CD8-positive, alpha-beta memory T cell (primary cell): ENCODE measurements around the gene GAB2. TPM values are rescaled to one million over a fixed set of nuclear protein-coding genes. Genes with fewer than 3 reads are reported as not detected.
A peak's percentile ranks its signal among the peaks of the same experiment; 100 is the strongest.

Experiments used
- CTCF ChIA-PET: fragments of 350-600 bp; sonication (Branson Sonifier 250); formaldehyde crosslinking; loops from one replicate; lab custom pipeline; 2021; ENCODE audit warnings: antibody characterized with exemption; lab: Charles Lee
- POLR2A ChIA-PET: fragments of 350-600 bp; sonication (Branson Sonifier 250); formaldehyde crosslinking; loops from one replicate; lab custom pipeline; 2021; ENCODE audit warnings: antibody characterized with exemption; lab: Charles Lee
- DNase-seq, 5 donors: peaks; one replicate each; pipeline versions ENCODE4 v3.0.0 to v3.0.0-alpha.2; 2020 to 2022; ENCODE audit warnings: mixed read lengths in 1 of 5
- H3K27ac ChIP-seq: one replicate; pipeline ENCODE4 v1.7.0; 2013; ENCODE audit warnings: low read depth, mild to moderate bottlenecking, low read length, moderate library complexity
- H3K27me3 ChIP-seq: 2 replicates; pipeline ENCODE4 v1.7.0; 2013; ENCODE audit warnings: low read length, mild to moderate bottlenecking; ENCODE audit not compliant: insufficient read depth, poor library complexity, severe bottlenecking
- H3K36me3 ChIP-seq: 2 replicates; pipeline ENCODE4 v1.7.0; 2013; ENCODE audit warnings: mild to moderate bottlenecking, low read length, moderate library complexity; ENCODE audit not compliant: insufficient read depth
- H3K4me1 ChIP-seq: 2 replicates; pipeline ENCODE4 v1.7.0; 2013; ENCODE audit warnings: mild to moderate bottlenecking, low read length, moderate library complexity; ENCODE audit not compliant: insufficient read depth
- H3K4me3 ChIP-seq: 2 replicates; pipeline ENCODE4 v1.7.0; 2013; ENCODE audit warnings: mild to moderate bottlenecking, low read length
- H3K9me3 ChIP-seq: 2 replicates; pipeline ENCODE4 v1.7.0; 2013; ENCODE audit warnings: mild to moderate bottlenecking, low read length
- H3K27ac Mint-ChIP-seq, 8 donors: one replicate each; pipeline ENCODE4 v1.8.0; 2020 to 2021; ENCODE audit warnings: mixed read lengths in 8 of 8, mild to moderate bottlenecking in 6 of 8, inconsistent platforms in 3 of 8, moderate library complexity in 3 of 8
- H3K27me3 Mint-ChIP-seq, 2 donors: one replicate each; pipeline ENCODE4 v1.8.0; 2020 to 2021; ENCODE audit warnings: mixed read lengths in 2 of 2, mild to moderate bottlenecking in 1 of 2, moderate library complexity in 1 of 2
- H3K36me3 Mint-ChIP-seq, 3 donors: one replicate each; pipeline ENCODE4 v1.8.0; 2020 to 2021; ENCODE audit warnings: mixed read lengths in 3 of 3, inconsistent platforms in 1 of 3, mild to moderate bottlenecking in 1 of 3
- H3K4me1 Mint-ChIP-seq, 3 donors: one replicate each; pipeline ENCODE4 v1.8.0; 2020 to 2021; ENCODE audit warnings: mixed read lengths in 3 of 3, inconsistent platforms in 1 of 3, mild to moderate bottlenecking in 1 of 3
- H3K4me3 Mint-ChIP-seq, 7 donors: one replicate each; pipeline ENCODE4 v1.8.0; 2020 to 2021; ENCODE audit warnings: mixed read lengths in 7 of 7, mild to moderate bottlenecking in 6 of 7, moderate library complexity in 4 of 7, inconsistent platforms in 2 of 7
- H3K9me3 Mint-ChIP-seq, 5 donors: one replicate each; pipeline ENCODE4 v1.8.0; 2020 to 2022; ENCODE audit warnings: mixed read lengths in 5 of 5, mild to moderate bottlenecking in 3 of 5, moderate library complexity in 2 of 5, inconsistent platforms in 1 of 5
- polyA plus RNA-seq: library from polyadenylated mRNA; unstranded; fragments of 300-500 nt; fragmentation: Illumina TruSeq; gene quantifications from one replicate; pipeline ENCODE4 v1.2.3, GENCODE V29; 2021
- total RNA-seq, 2 experiments: library from RNA; stranded (reverse); gene quantifications; one replicate each; pipeline ENCODE4 v1.2.3, GENCODE V29; 2021

Gene GAB2
- total and polyA plus RNA-seq, 3 experiments from 2014 or later, result 2.9 to 4.3 TPM; not detected in 1

DNA sequence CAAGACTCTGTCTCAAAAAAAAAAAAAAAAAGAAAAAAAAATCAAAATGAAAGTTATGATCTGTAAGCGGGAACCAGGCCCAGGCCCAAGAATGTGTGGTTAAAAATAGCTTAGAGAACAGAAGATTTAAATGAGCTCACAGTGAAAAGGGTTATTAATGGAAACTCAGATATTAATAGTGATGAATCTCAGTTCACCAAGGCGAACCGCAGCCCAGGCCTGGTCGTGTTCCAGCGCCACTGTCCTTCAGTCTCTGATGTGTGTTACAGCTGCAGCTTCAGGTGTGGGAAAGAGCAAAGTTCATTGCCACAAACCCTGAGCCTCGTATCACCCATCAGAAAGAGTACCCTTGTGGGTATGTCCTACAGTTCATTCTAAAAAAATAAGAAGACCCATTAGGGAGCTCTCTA is 107.1 kb downstream of the GAB2 start:
- Histone ChIP-seq H3K9me3 (no peaks in the 10 kb centered on the region), H3K4me3 (no peak overlapping the region), H3K27ac (no peak overlapping the region), H3K27me3 (no peaks in the 10 kb centered on the region), H3K36me3 (no peaks in the 10 kb centered on the region), H3K4me1 (no peaks in the 10 kb centered on the region)
- H3K9me3 Mint-ChIP-seq, result no peaks in the 10 kb centered on the region
- H3K4me1 Mint-ChIP-seq, result peaks cover 0 to 4% (median 0%) of the 10 kb centered on the region in 3 donors
- CTCF ChIA-PET, result no interaction called here
- POLR2A ChIA-PET, result no interaction called here
- H3K36me3 Mint-ChIP-seq, result no peaks in the 10 kb centered on the region
- no peak overlapping the region for H3K4me3 Mint-ChIP-seq
- H3K27me3 Mint-ChIP-seq, result peaks cover 0 to 3% of the 10 kb centered on the region in 2 donors
- H3K27ac Mint-ChIP-seq, result no peak overlapping the region
- DNase-seq, result no peak

DNA sequence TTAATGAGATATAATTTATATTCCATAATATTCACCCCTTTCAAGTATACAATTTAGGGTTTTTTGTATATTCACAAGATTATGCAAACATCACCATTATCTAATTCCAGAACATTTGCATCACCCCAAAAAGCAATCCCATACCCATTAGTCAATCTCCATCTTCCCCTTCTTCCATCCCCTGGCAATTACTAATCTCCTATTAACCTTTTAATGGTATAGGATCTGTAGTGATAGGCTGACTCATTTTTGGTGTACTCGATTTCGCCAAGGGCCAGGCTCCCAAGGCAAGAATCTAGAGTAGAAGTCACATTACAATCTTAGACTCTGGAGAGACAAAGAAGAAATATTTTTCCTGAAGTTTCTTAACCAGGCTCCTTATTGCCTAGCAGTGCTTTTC is 113.4 kb downstream of the GAB2 start:
- no peak for DNase-seq
- H3K4me1 ChIP-seq, result no peaks in the 10 kb centered on the region
- H3K9me3 ChIP-seq, result no peaks in the 10 kb centered on the region
- Mint-ChIP-seq H3K27ac (no peak overlapping the region), H3K27me3 (peaks cover 0 to 6% of the 10 kb centered on the region in 2 donors), H3K4me3 (no peak overlapping the region), H3K36me3 (no peaks in the 10 kb centered on the region), H3K4me1 (no peaks in the 10 kb centered on the region), H3K9me3 (no peaks in the 10 kb centered on the region)
- ChIA-PET CTCF (no interaction called here), POLR2A (no interaction called here)
- no peak overlapping the region for H3K27ac ChIP-seq
- H3K27me3 ChIP-seq, result no peaks in the 10 kb centered on the region
- no peak overlapping the region for H3K4me3 ChIP-seq
- no peaks in the 10 kb centered on the region for H3K36me3 ChIP-seq

DNA sequence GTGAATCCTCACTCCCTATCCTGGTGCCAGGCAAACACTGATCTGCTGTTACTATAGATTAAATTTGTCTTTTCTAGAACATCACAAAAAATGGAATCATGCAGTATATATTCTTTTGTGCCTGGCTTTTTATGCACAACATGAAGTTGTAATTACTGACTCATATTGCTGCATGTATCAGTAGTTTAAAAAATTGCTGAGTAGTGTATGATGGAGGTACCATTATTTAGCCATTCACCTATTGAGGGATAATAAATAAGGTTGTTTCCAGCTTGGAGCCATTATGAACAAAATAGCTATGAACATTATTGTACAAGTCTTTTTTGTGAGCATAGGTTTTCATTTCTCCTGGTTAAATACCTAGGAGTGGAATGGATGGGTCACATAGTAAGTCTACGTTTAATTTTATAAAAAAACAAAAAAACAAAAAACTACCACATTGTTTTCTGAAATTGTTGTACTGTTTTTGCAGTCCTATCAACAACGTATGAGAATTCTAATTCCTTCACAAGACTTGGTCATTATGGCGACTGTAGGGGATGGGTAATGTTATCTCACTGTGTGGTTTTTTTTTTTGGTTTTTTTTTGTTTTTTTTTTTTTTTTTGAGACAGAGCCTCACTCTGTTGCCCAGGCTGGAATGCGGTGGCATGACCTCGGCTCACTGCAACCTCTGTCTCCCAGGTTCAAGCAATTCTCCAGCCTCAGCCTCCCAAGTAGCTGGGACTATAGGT is 117.3 kb downstream of the GAB2 start:
- Mint-ChIP-seq H3K4me1 (no peaks in the 10 kb centered on the region), H3K9me3 (no peaks in the 10 kb centered on the region), H3K4me3 (no peak overlapping the region), H3K27me3 (peaks cover 0 to 6% of the 10 kb centered on the region in 2 donors), H3K36me3 (no peaks in the 10 kb centered on the region), H3K27ac (no peak overlapping the region)
- no peaks in the 10 kb centered on the region for H3K36me3 ChIP-seq
- H3K27ac ChIP-seq, result no peak overlapping the region
- no peaks in the 10 kb centered on the region for H3K4me1 ChIP-seq
- no peaks in the 10 kb centered on the region for H3K27me3 ChIP-seq
- ChIA-PET CTCF (no interaction called here), POLR2A (no interaction called here)
- DNase-seq, result no peak
- no peak overlapping the region for H3K4me3 ChIP-seq
- H3K9me3 ChIP-seq, result no peaks in the 10 kb centered on the region

DNA sequence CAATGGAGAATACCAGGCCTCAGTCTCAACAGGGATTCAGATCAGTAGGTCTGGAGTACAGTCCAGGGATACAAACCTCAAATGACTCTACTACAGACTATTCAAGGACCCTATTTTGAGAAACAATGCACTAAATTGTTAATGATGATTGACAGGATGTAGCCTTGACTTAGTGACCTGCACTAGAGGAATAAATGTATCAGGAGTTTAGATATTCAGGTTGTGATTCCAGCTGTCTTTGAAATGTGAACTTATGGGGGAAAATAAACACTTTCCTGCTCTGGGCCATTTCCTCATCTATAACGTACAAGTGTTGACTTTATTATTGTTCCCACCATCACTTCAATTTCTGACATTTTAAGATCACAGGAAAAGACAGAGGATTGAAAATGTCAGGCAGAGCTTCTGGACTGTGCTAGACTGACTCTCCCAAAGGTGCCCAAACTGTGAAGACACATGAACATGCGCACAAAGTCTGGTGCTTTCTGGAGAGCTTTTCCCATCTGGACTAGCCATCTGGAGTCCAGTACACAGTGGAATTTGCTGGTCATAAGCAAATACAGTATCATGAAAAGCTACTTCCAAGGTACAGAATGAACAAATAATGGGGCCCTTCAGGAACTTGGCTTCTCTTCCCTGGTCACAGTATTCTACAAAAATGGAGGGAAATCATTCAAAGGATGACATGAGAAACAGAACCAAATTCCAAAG is 118.5 kb downstream of the GAB2 start:
- H3K4me3 Mint-ChIP-seq, result no peak overlapping the region
- H3K36me3 ChIP-seq, result no peaks in the 10 kb centered on the region
- DNase-seq, result no peak
- H3K27me3 ChIP-seq, result no peaks in the 10 kb centered on the region
- H3K36me3 Mint-ChIP-seq, result no peaks in the 10 kb centered on the region
- no peaks in the 10 kb centered on the region for H3K9me3 ChIP-seq
- H3K27me3 Mint-ChIP-seq, result peaks cover 0 to 6% of the 10 kb centered on the region in 2 donors
- H3K27ac Mint-ChIP-seq, result no peak overlapping the region
- ChIA-PET POLR2A (no interaction called here), CTCF (no interaction called here)
- no peaks in the 10 kb centered on the region for H3K9me3 Mint-ChIP-seq
- H3K4me1 ChIP-seq, result no peaks in the 10 kb centered on the region
- H3K4me3 ChIP-seq, result no peak overlapping the region
- H3K4me1 Mint-ChIP-seq, result no peaks in the 10 kb centered on the region
- H3K27ac ChIP-seq, result no peak overlapping the region

DNA sequence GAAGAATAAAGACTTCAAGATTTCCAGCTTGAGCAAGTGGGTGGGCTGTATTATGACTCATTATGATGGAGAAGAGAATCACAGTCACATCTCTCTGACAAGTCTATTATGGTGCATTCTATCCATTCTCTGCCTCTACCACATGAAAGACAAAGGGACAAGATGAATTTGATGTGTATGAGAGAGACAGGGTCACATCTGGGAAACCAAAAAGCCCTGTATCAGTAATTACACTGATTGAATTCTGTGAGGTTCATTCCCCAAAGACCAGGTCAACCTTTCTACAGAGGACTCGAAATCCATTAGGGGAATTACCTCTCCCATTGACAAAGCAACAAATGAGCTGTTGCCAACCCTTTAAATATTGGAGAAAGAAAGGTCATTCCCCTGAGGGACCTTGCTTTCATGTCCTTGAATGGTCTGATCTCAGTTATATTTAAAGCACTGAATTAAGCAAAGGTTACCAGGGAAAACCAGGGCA is 119.3 kb downstream of the GAB2 start:
- peaks cover 0 to 6% of the 10 kb centered on the region in 2 donors for H3K27me3 Mint-ChIP-seq
- POLR2A ChIA-PET, result no interaction called here
- no peak overlapping the region for H3K27ac ChIP-seq
- H3K4me1 ChIP-seq, result no peaks in the 10 kb centered on the region
- H3K27me3 ChIP-seq, result no peaks in the 10 kb centered on the region
- H3K27ac Mint-ChIP-seq, result no peak overlapping the region
- no peak for DNase-seq
- CTCF ChIA-PET, result no interaction called here
- H3K36me3 ChIP-seq, result no peaks in the 10 kb centered on the region
- H3K9me3 Mint-ChIP-seq, result peaks cover 0 to 2% (median 0%) of the 10 kb centered on the region in 5 donors
- peaks cover 0 to 3% (median 0%) of the 10 kb centered on the region in 3 donors for H3K36me3 Mint-ChIP-seq
- no peak overlapping the region for H3K4me3 ChIP-seq
- no peak overlapping the region for H3K4me3 Mint-ChIP-seq
- H3K9me3 ChIP-seq, result no peaks in the 10 kb centered on the region
- H3K4me1 Mint-ChIP-seq, result no peaks in the 10 kb centered on the region

DNA sequence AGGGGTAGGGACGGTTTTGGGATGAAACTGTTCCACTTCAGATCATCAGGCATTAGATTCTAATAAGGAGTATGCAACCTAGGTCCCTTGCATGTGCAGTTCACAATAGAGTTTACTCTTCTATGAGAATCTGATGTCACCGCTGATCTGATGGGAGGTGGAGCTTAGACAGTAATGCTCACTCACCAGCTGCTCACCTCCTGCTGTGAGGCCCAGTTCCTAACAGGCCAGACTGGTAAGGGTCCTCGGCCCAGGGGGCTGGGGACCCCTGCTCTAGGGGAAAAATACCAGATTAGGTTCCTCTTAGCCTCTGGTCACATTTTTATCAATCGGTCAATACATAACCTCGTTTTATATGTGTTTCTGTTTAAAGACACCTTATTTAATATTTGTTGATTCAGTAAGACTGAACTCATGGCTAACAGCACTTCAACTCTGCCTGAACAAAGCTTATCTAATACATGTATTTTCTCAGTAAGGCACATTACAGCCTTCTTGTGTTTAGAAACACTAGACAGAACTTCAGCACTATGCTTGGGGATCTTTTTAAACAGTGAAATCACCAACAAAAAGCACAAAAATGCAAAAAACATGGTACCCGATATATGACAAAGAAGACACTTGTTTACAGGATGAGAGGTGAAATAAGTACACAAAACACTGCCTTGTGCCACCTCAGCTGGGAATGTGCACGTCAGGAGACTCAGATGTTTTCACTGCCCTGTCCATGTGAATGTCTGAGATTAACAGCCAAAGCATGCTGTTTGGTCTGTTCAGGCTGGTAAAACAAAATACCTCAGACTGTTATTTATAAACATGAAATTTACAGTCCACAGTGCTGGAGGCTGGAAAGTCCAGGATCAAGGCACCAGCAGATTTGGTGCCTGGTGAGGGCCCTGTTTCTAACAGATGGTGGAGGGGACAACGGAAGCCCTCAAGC is 121.4 kb downstream of the GAB2 start:
- Mint-ChIP-seq H3K27me3 (no peaks in the 10 kb centered on the region), H3K4me1 (peaks cover 0 to 13% (median 8%) of the 10 kb centered on the region in 3 donors), H3K9me3 (peaks cover 0 to 2% (median 0%) of the 10 kb centered on the region in 5 donors), H3K27ac (peak overlapping the region in 1 of 8 donors; percentile 15), H3K4me3 (no peak overlapping the region), H3K36me3 (peaks cover 0 to 3% (median 0%) of the 10 kb centered on the region in 3 donors)
- H3K4me3 ChIP-seq, result no peak overlapping the region
- H3K36me3 ChIP-seq, result no peaks in the 10 kb centered on the region
- H3K4me1 ChIP-seq, result peaks cover 8% of the 10 kb centered on the region
- DNase-seq, result no peak
- ChIA-PET CTCF (no interaction called here), POLR2A (no interaction called here)
- H3K9me3 ChIP-seq, result no peaks in the 10 kb centered on the region
- no peaks in the 10 kb centered on the region for H3K27me3 ChIP-seq
- H3K27ac ChIP-seq, result no peak overlapping the region

DNA sequence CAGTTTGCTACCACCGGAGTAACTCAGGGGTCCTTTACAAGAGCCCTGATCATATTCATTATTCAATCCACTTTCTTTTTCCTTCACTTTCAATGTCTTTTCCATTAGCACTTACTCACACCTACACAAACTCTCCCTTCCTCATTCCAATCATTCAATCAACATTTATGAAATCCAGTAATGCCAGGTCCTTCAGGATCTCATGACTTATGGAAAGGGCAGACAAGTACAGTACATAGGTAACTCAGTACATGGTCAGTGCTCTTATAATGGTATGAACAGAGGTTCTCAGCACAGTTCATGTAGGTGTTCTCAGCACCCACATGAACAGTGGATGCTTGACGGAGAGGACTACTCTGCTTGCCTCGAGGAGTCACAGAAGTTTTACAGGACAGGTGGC is 122.3 kb downstream of the GAB2 start:
- peaks cover 8% of the 10 kb centered on the region for H3K4me1 ChIP-seq
- peaks cover 0 to 7% (median 0%) of the 10 kb centered on the region in 3 donors for H3K36me3 Mint-ChIP-seq
- H3K4me1 Mint-ChIP-seq, result peaks cover 0 to 19% (median 8%) of the 10 kb centered on the region in 3 donors
- no peaks in the 10 kb centered on the region for H3K36me3 ChIP-seq
- no peaks in the 10 kb centered on the region for H3K9me3 ChIP-seq
- H3K27ac Mint-ChIP-seq, result no peak overlapping the region
- no peak overlapping the region for H3K4me3 Mint-ChIP-seq
- no peak overlapping the region for H3K27ac ChIP-seq
- POLR2A ChIA-PET, result no interaction called here
- H3K27me3 Mint-ChIP-seq, result peaks cover 0 to 2% of the 10 kb centered on the region in 2 donors
- H3K9me3 Mint-ChIP-seq, result peaks cover 0 to 2% (median 0%) of the 10 kb centered on the region in 5 donors
- CTCF ChIA-PET, result no interaction called here
- no peaks in the 10 kb centered on the region for H3K27me3 ChIP-seq
- no peak for DNase-seq
- no peak overlapping the region for H3K4me3 ChIP-seq
